ENCODE measurements around the gene RNF138.

GRCh38 chr18:32074206-32074605 lies 17.5 kb upstream of the RNF138 start:
- TF ChIP-seq MAX (IDR thresholded peaks at IDR 0.05) (no peak), CTCF (IDR thresholded peaks at IDR 0.05; ENCODE audit: low read depth, low read length, missing input control) (no peak), JUND (IDR thresholded peaks at IDR 0.05) (no peak), GABPA (IDR thresholded peaks at IDR 0.05 in 1 of 2, conservative IDR thresholded peaks at IDR 0.05 in 1 of 2) (no peak), YY1 (IDR thresholded peaks at IDR 0.05) (no peak), SP1 (IDR thresholded peaks at IDR 0.05) (no peak), HNF4A (conservative IDR thresholded peaks at IDR 0.05) (no peak), HNF4G (IDR thresholded peaks at IDR 0.05) (no peak), EGR1 (IDR thresholded peaks at IDR 0.05; ENCODE audit: low read depth in 2 of 2) (no peak), RAD21 (IDR thresholded peaks at IDR 0.05) (no peak), ZBTB33 (IDR thresholded peaks at IDR 0.05) (no peak)
- TF ChIP-seq, protein P1, sequence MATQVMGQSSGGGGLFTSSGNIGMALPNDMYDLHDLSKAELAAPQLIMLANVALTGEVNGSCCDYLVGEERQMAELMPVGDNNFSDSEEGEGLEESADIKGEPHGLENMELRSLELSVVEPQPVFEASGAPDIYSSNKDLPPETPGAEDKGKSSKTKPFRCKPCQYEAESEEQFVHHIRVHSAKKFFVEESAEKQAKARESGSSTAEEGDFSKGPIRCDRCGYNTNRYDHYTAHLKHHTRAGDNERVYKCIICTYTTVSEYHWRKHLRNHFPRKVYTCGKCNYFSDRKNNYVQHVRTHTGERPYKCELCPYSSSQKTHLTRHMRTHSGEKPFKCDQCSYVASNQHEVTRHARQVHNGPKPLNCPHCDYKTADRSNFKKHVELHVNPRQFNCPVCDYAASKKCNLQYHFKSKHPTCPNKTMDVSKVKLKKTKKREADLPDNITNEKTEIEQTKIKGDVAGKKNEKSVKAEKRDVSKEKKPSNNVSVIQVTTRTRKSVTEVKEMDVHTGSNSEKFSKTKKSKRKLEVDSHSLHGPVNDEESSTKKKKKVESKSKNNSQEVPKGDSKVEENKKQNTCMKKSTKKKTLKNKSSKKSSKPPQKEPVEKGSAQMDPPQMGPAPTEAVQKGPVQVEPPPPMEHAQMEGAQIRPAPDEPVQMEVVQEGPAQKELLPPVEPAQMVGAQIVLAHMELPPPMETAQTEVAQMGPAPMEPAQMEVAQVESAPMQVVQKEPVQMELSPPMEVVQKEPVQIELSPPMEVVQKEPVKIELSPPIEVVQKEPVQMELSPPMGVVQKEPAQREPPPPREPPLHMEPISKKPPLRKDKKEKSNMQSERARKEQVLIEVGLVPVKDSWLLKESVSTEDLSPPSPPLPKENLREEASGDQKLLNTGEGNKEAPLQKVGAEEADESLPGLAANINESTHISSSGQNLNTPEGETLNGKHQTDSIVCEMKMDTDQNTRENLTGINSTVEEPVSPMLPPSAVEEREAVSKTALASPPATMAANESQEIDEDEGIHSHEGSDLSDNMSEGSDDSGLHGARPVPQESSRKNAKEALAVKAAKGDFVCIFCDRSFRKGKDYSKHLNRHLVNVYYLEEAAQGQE (IDR thresholded peaks at IDR 0.05) = no peak
- TF ChIP-seq, protein P2, sequence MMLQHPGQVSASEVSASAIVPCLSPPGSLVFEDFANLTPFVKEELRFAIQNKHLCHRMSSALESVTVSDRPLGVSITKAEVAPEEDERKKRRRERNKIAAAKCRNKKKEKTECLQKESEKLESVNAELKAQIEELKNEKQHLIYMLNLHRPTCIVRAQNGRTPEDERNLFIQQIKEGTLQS (IDR thresholded peaks at IDR 0.05) = no peak
